LHCN-M2 (cell line): ENCODE data around the gene S100A16. TPM values are rescaled to one million over a fixed set of nuclear protein-coding genes. Genes with fewer than 3 reads are reported as not detected.
A peak's percentile ranks its signal among the peaks of the same experiment; 100 is the strongest.
"Not testable (repeated sequence)": the region's sequence is repeated elsewhere in the genome, so short reads cannot be mapped to it uniquely, and the experiment has no call there.

ENCODE experiments used
- DNase-seq: peaks from one replicate; pipeline ENCODE4 v3.0.0-alpha.2; 2012; ENCODE audit warnings: low read depth
- polyA plus RNA-seq: library from polyadenylated mRNA; unstranded; fragments of >200 nt; gene quantifications from one replicate; pipeline ENCODE4 v1.2.1, GENCODE V29; 2012; ENCODE audit warnings: missing spikeins
- total RNA-seq: library from RNA; depleted of rRNA; stranded (reverse); fragments of >200 nt; gene quantifications from 2 replicates; pipeline ENCODE4 v1.2.3, GENCODE V29; 2014; rRNA removed

Gene S100A16, protein sequence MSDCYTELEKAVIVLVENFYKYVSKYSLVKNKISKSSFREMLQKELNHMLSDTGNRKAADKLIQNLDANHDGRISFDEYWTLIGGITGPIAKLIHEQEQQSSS
- 655 and 705 TPM in 2 replicates for total RNA-seq
- 575 TPM for polyA plus RNA-seq

- peak; percentile 83 for DNase-seq
Measured at GRCh38 chr1:153612755-153613331, at the start of gene S100A16. Gene S100A16 (minus strand): TSS chr1:153613137. CDS start chr1:153608151, 4,986 bp downstream.

- no peak for DNase-seq
Measured at GRCh38 chr1:153662269-153662668, 49.3 kb upstream of the S100A16 start.

- no peak for DNase-seq
Measured at GRCh38 chr1:153661111-153661708, 48.3 kb upstream of the S100A16 start.

DNA sequence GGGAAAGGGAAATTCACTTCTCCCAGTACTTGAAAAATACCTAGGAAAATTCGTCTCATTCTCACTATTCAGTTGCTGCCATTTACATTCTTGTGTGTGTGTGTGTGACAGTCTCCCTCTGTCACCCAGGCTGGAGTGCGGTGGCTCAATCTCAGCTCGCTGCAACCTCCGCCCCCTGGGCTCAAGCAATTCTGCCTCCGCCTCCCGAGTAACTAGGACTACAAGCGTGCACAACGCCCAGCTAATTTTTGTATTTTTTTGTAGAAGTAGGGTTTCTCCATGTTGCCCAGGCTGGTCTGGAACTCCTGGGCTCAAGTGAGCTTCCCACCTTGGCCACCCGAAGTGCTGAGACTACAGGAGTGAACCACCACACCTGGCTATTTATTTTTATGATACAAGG, 46.7 kb upstream of the S100A16 start:
- DNase-seq: no peak

DNA sequence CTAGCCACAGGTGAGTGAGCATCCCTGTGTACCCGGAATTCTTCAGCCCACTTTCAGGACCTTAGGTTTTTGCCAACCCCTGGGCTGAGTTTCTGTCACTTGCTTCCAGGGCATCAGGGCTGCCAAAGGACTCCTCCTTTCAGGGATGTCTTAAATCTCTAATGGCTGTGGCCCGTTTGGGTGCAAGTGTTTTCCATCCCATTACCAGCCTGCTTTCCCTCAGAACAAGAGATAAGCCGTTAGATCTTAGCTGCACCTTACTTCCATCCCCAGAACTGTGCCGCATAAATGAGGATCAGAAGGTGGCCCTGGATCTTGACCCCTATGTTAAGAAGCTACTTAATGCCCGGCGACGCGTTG, 46.2 kb upstream of the S100A16 start:
- no peak for DNase-seq

GRCh38 chr1:153658400-153659174, 45.6 kb upstream of the S100A16 start, which contains the start of gene SNAPIN:
Gene SNAPIN (plus strand): TSS chr1:153658703. CDS start chr1:153658744, 41 bp downstream.
- peak; percentile 85 for DNase-seq

GRCh38 chr1:153655333-153655732, 42.4 kb upstream of the S100A16 start:
- no peak for DNase-seq

GRCh38 chr1:153652805-153653500, 40.0 kb upstream of the S100A16 start:
- peak; percentile 73 for DNase-seq

GRCh38 chr1:153651771-153652170, 38.8 kb upstream of the S100A16 start:
- DNase-seq: no peak

GRCh38 chr1:153649863-153650235, 36.9 kb upstream of the S100A16 start:
- peak; percentile 88 for DNase-seq

- DNase-seq: no peak
Measured at GRCh38 chr1:153649137-153649862, 36.4 kb upstream of the S100A16 start.

DNA sequence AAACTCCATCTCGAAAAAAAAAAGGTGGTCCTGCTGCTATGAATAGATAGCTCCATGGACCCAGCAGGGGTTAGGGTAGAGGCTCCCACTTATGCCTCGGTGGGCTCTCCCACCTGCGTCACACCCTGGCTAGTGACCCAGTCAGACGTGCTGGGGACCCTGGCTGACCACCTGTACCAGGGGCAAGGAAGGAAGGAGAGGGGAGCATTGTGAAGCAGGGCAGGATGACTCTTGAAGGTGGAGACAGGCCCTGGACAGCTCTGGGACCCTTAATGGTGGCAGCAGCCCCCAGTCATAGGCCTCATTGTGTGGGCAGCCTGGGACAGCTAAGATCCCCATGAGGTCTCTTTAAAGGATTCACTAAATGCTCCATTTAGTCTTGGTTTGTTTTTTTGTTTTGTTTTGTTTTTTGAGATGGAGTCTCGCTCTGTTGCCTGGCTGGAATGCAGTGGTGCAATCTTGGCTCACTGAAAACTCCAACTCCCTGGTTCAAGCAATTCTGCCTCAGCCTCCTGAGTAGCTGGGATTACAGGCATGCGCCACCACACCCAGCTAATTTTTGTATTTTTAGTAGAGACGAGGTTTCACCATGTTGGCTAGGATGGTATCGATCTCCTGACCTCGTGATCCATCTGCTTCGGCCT, 35.2 kb upstream of the S100A16 start:
- no peak for DNase-seq

GRCh38 chr1:153647346-153647714, 34.4 kb upstream of the S100A16 start:
- DNase-seq: no peak

GRCh38 chr1:153646672-153647345, 33.9 kb upstream of the S100A16 start:
- DNase-seq: no peak

GRCh38 chr1:153643816-153644215, 30.9 kb upstream of the S100A16 start:
- DNase-seq: no peak

- DNase-seq: no peak
Measured at GRCh38 chr1:153643100-153643499, 30.2 kb upstream of the S100A16 start.

DNA sequence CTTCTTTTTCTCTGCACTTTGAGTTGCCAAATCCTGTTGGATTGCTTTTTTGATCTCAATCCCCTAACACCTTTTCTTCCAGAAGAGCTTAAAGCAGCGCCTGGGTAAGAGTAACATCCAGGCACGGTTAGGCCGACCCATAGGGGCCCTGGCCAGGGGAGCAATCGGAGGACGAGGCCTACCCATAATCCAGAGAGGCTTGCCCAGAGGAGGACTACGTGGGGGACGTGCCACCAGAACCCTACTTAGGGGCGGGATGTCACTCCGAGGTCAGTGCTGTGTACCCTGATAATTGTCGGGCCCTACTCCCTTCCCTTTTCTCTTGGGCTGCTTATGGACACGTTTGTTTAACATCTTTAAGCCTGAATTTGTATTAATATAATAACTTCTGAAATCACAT, 29.2 kb upstream of the S100A16 start:
- DNase-seq: no peak

DNA sequence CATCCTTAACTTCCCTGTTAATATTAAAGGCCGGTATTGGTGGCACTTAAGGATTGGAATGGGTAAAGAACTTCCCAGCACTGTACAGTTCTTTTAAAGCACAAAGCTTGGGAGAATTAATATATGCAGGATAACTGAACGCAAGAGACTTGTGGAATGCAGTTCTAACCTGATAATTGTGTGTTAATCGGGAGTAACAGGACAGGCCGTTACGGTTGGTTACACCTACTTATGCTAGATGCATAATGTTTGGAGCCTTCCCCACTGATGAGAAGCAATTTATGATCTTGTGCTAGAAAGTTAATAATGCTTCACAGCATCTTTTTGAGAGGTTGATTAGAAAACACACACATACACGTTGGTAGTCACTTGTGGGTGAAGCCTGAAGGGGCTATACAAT, 27.9 kb upstream of the S100A16 start:
- DNase-seq: no peak

- not testable (repeated sequence) for DNase-seq
Measured at GRCh38 chr1:153640213-153640612, 27.3 kb upstream of the S100A16 start.

DNA sequence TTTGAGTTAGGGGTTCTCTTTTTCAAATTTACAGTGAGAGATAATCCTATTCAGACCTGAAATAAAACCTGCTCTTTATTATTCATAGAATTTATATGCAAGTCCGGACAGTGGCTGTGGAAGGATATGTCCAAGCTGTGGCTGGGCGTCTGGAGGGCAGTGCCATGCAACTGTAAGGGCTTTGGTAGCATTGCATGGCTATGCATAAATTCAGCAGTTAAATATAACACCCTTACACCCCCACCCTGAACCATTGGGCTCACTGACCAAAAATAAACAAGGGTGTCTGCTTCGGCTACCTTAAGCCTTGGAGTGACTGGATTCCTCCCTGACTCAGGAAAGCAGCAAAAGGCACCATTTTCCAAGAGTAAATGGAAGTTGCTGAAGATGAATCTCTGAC, 26.3 kb upstream of the S100A16 start:
- DNase-seq: no peak
